ENCODE results near the gene ATF2. TPM values are rescaled to one million over a fixed set of nuclear protein-coding genes. Genes with fewer than 3 reads are reported as not detected.

ATF2 gene
- total RNA-seq, 2 donors from 2014 or later = 32.4 to 46.4 TPM

DNA sequence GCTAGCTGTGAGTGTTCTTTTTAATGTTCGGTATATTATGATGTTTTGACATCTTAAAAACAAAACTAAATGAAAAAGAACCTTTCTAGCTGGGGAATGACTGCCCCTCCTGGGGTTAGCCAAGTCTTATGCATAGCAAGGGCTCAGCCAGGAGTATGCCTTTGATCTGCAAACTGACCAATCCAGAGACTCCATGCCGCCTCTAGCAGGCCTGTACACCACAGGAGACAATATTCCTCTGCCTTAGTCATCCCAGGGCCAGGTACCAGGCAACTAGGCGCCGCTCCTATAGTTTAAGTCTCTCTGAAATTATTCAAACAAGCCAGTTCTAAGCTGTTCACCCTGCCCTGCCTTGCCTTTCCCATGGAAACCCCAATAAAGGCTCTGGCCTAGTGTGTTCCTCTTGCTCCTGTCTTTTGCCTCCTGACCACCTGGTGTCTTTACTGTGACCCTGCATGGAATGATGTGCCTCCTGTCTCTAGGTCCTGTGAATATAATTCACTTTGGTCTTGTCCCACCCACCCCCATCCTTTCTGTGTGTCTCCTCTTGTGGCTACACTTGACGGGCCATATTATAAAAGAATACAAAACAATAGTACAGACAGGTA is 110.8 kb downstream of the ATF2 start:
- Histone ChIP-seq H3K36me3 (no peaks in the 10 kb centered on the region), H3K27ac (no peak overlapping the region), H3K4me1 (no peaks in the 10 kb centered on the region), H3K9me3 (no peaks in the 10 kb centered on the region), H3K9ac (ENCODE audit: low read depth in 2 of 2, low read length in 2 of 2) (no peak overlapping the region), H3K27me3 (no peaks in the 10 kb centered on the region), H3K4me3 (no peak overlapping the region)
- DNase-seq = no peak
- TF ChIP-seq CTCF (IDR thresholded peaks at IDR 0.05) = no peak
- intact Hi-C loops (cut with DNase I) = no loop called here

GRCh38 chr2:175055993-175056392 is 112.0 kb downstream of the ATF2 start:
- intact Hi-C loops (cut with DNase I) = no loop called here
- Histone ChIP-seq H3K9me3 (no peaks in the 10 kb centered on the region), H3K9ac (ENCODE audit: low read depth in 2 of 2, low read length in 2 of 2) (no peak overlapping the region), H3K4me3 (no peak overlapping the region), H3K36me3 (no peaks in the 10 kb centered on the region), H3K27ac (no peak overlapping the region), H3K27me3 (no peaks in the 10 kb centered on the region), H3K4me1 (no peaks in the 10 kb centered on the region)
- TF ChIP-seq CTCF (IDR thresholded peaks at IDR 0.05) = no peak
- no peak for DNase-seq

DNA sequence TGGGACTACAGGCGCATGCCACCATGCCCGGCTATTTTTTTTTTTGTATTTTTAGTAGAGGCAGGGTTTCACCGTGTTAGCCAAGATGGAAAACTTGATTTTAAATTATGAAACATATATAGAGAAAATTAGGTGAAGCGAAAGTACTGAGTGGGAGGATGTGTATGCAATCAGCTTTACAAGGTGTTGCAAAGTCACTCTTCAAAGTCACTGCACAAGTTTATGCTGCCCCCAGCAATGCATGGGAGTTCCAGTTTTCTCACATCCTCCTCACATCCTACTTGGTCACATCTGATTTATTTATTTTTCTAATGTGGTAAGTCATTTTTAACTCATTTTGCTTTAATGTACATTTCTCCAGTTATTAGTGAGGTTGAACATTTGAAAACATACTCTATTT is 113.7 kb downstream of the ATF2 start:
- H3K9me3 ChIP-seq = no peaks in the 10 kb centered on the region

DNA sequence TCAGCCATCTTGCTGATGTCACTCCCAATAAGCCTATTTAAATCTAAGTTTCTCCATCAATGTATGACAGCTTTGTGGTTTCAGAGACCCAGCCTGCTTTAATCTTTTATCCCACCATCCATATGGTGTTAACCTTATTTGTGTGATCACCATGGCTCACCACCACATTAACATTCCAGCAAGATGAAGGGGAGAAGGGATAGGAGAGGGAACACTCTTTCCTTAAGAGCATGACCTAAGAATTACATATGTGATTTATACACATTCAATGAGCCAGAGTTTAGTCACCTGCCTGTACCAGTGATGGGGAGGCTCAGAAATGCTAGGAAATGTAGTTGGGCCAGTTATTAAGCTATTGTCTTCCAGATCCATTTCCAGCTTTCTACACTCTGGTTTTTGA is 118.3 kb downstream of the ATF2 start:
- Histone ChIP-seq H3K27ac (no peak overlapping the region), H3K27me3 (no peaks in the 10 kb centered on the region), H3K4me3 (no peak overlapping the region), H3K36me3 (no peaks in the 10 kb centered on the region), H3K9me3 (no peaks in the 10 kb centered on the region), H3K4me1 (no peaks in the 10 kb centered on the region), H3K9ac (ENCODE audit: low read depth in 2 of 2, low read length in 2 of 2) (no peak overlapping the region)
- no peak for DNase-seq
- intact Hi-C loops (cut with DNase I) = no loop called here
- no peak for TF ChIP-seq CTCF (IDR thresholded peaks at IDR 0.05)

More for the DNA sequence above, 113.7 kb downstream of the ATF2 start:
- Histone ChIP-seq H3K27ac (no peak overlapping the region), H3K36me3 (no peaks in the 10 kb centered on the region), H3K9ac (ENCODE audit: low read depth in 2 of 2, low read length in 2 of 2) (no peak overlapping the region), H3K4me1 (no peaks in the 10 kb centered on the region), H3K27me3 (no peaks in the 10 kb centered on the region), H3K4me3 (no peak overlapping the region)
- intact Hi-C loops (cut with DNase I) = no loop called here
- no peak for DNase-seq
- TF ChIP-seq CTCF (IDR thresholded peaks at IDR 0.05) = no peak

- Histone ChIP-seq H3K27ac (no peak overlapping the region), H3K9me3 (no peaks in the 10 kb centered on the region), H3K9ac (ENCODE audit: low read depth in 2 of 2, low read length in 2 of 2) (no peak overlapping the region), H3K4me1 (no peaks in the 10 kb centered on the region), H3K36me3 (no peaks in the 10 kb centered on the region), H3K4me3 (no peak overlapping the region), H3K27me3 (no peaks in the 10 kb centered on the region)
- no peak for DNase-seq
- no peak for TF ChIP-seq CTCF (IDR thresholded peaks at IDR 0.05)
- intact Hi-C loops (cut with DNase I) = no loop called here
Measured at GRCh38 chr2:175048275-175048674, 119.7 kb downstream of the ATF2 start.
